Activated naive CD8-positive, alpha-beta T cell treated with anti-CD3 and anti-CD28 coated beads, Interleukin-2, amount 50 U/mL, for 16 hours (primary cell): ENCODE results near the gene HMCN1.

Experiments used
- DNase-seq: peaks from one replicate; pipeline ENCODE4 v3.0.0-alpha.2; 2020; ENCODE audit warnings: low read depth, low spot score

The HMCN1 gene

GRCh38 chr1:185804608-185805007 lies 70.4 kb downstream of the HMCN1 start:
- DNase-seq = no peak

- DNase-seq = no peak
These were observed 73.1 kb downstream of the HMCN1 start for GRCh38 chr1:185807275-185807674.

- DNase-seq = no peak
These were observed 74.4 kb downstream of the HMCN1 start for GRCh38 chr1:185808631-185809030.

- no peak for DNase-seq
These were observed 77.0 kb downstream of the HMCN1 start for GRCh38 chr1:185811073-185811709.

- no peak for DNase-seq
These were observed 78.7 kb downstream of the HMCN1 start for GRCh38 chr1:185812934-185813333.

GRCh38 chr1:185813401-185813979 lies 79.3 kb downstream of the HMCN1 start:
- DNase-seq = no peak

- no peak for DNase-seq
These were observed 82.3 kb downstream of the HMCN1 start for GRCh38 chr1:185816460-185816859.

- no peak for DNase-seq
These were observed 85.6 kb downstream of the HMCN1 start for GRCh38 chr1:185819798-185820197.

GRCh38 chr1:185821612-185822385 lies 87.6 kb downstream of the HMCN1 start:
- DNase-seq = no peak

GRCh38 chr1:185823467-185823866 lies 89.3 kb downstream of the HMCN1 start:
- no peak for DNase-seq

- no peak for DNase-seq
These were observed 89.9 kb downstream of the HMCN1 start for GRCh38 chr1:185824106-185824505.

GRCh38 chr1:185825556-185825955 lies 91.4 kb downstream of the HMCN1 start:
- DNase-seq = no peak

- no peak for DNase-seq
These were observed 100.2 kb downstream of the HMCN1 start for GRCh38 chr1:185834371-185834905.

- DNase-seq = no peak
These were observed 101.0 kb downstream of the HMCN1 start for GRCh38 chr1:185835191-185835590.

GRCh38 chr1:185837711-185838110 lies 103.5 kb downstream of the HMCN1 start:
- DNase-seq = no peak

GRCh38 chr1:185838111-185838510 lies 103.9 kb downstream of the HMCN1 start:
- DNase-seq = no peak

- DNase-seq = no peak
These were observed 106.7 kb downstream of the HMCN1 start for GRCh38 chr1:185840880-185841279.

- DNase-seq = no peak
These were observed 109.2 kb downstream of the HMCN1 start for GRCh38 chr1:185843297-185843869.

GRCh38 chr1:185843986-185844385 lies 109.8 kb downstream of the HMCN1 start:
- DNase-seq = no peak

- no peak for DNase-seq
These were observed 112.7 kb downstream of the HMCN1 start for GRCh38 chr1:185846672-185847444.

GRCh38 chr1:185849014-185849413 lies 114.8 kb downstream of the HMCN1 start:
- DNase-seq = no peak

GRCh38 chr1:185850366-185850765 lies 116.2 kb downstream of the HMCN1 start:
- DNase-seq = no peak
